OCI-LY7 (cell line): ENCODE results near the gene SLC18A2.

Experiments used
- EZH2phosphoT487 ChIP-seq: fragments of 200-600 bp; sonication (generic); IDR thresholded peaks from 2 replicates; pipeline ENCODE4 v1.6.1; 2018; ENCODE audit warnings: low read depth, borderline replicate concordance, mild to moderate bottlenecking, mixed run types, antibody characterized with exemption, low read length, moderate library complexity, mixed read lengths
- TF ChIP-seq, protein P1 (sequence below): fragments of 200-600 bp; sonication (generic); conservative IDR thresholded peaks from 2 replicates; pipeline ENCODE4 v1.5.1; 2014; ENCODE audit warnings: mild to moderate bottlenecking, antibody characterized with exemption, low read length, moderate library complexity, mixed read lengths

DNA sequence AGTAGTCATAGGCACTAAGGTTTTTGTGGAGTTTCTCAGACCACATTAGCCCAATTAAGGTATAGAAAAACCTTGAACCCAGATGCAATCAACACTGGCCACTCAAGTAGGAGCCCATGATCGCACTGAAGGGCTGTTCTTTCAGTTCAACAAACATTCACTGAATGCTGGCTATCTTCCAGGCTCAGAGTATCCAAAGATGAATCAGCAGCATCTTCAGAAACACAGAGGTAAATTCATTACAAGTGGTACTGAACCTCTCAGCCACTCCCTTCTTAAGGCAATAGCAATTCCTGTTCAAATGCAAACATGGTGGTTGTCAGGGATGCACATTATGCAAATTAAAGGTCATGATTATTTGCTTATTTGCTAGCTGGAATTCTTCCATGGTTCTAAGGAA is 26.5 kb upstream of the SLC18A2 start:
- TF ChIP-seq, protein P1, sequence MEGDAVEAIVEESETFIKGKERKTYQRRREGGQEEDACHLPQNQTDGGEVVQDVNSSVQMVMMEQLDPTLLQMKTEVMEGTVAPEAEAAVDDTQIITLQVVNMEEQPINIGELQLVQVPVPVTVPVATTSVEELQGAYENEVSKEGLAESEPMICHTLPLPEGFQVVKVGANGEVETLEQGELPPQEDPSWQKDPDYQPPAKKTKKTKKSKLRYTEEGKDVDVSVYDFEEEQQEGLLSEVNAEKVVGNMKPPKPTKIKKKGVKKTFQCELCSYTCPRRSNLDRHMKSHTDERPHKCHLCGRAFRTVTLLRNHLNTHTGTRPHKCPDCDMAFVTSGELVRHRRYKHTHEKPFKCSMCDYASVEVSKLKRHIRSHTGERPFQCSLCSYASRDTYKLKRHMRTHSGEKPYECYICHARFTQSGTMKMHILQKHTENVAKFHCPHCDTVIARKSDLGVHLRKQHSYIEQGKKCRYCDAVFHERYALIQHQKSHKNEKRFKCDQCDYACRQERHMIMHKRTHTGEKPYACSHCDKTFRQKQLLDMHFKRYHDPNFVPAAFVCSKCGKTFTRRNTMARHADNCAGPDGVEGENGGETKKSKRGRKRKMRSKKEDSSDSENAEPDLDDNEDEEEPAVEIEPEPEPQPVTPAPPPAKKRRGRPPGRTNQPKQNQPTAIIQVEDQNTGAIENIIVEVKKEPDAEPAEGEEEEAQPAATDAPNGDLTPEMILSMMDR, result no peak
- no peak for TF ChIP-seq EZH2phosphoT487
